LHCN-M2 (cell line): ENCODE data around the gene ATXN1L. TPM values are rescaled to one million over a fixed set of nuclear protein-coding genes. Genes with fewer than 3 reads are reported as not detected.
"Not testable (repeated sequence)": the region's sequence is repeated elsewhere in the genome, so short reads cannot be mapped to it uniquely, and the experiment has no call there.

Source experiments
- DNase-seq: peaks from one replicate; pipeline ENCODE4 v3.0.0-alpha.2; 2012; ENCODE audit warnings: low read depth
- total RNA-seq: library from RNA; depleted of rRNA; stranded (reverse); fragments of >200 nt; gene quantifications from 2 replicates; pipeline ENCODE4 v1.2.3, GENCODE V29; 2014

Gene ATXN1L
- total RNA-seq, 1 experiment from 2014 or later, result 11.5 TPM

GRCh38 chr16:71852561-71852960 is 6.8 kb downstream of the ATXN1L start:
- DNase-seq, result no peak

DNA sequence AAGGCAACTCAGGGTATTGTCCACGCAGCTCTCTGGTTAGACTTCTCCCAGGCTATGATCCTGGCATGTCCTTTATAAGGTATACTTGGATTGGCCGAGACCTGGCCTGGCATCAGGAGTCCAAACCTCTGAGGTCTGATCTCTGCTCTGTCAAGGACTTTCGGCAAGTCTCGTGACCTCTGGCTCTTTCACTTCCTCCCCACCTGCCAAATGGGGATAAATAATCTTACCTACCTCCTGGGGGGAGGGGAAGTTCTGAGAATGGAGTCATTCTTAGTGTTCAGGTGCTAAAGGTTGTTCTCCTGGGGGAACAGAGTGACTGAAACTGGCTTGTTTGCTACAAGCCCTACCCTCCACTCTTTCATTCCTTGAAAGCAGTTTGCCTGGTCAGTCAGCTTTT is 7.6 kb downstream of the ATXN1L start:
- no peak for DNase-seq

DNA sequence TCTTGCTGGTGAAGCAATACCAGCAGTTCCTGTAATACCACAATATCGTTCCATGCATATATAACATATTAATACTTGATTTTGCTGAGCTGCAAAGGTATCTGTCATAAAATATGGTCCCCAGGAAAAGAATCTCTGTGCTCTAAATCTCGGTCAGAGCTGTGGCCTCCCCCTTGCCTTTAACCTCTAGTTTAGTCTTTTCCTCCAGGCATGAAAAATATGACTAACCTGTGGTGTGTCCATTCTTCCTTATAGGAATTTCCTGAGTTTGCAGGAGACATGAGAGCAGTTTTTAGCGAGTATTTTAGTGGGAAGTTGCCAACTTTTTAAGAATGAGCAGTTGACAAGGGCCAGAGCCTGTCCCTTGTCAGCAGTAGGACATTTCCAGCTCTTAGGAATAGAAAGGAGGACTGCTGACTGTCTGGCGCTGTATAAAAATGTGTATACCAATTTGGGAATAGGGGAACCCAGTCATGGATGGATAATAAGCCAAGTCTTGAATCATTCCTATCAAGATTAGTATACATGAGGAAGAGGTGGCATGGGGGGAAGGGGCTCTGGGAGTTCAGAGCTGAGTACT is 8.7 kb downstream of the ATXN1L start:
- no peak for DNase-seq

DNA sequence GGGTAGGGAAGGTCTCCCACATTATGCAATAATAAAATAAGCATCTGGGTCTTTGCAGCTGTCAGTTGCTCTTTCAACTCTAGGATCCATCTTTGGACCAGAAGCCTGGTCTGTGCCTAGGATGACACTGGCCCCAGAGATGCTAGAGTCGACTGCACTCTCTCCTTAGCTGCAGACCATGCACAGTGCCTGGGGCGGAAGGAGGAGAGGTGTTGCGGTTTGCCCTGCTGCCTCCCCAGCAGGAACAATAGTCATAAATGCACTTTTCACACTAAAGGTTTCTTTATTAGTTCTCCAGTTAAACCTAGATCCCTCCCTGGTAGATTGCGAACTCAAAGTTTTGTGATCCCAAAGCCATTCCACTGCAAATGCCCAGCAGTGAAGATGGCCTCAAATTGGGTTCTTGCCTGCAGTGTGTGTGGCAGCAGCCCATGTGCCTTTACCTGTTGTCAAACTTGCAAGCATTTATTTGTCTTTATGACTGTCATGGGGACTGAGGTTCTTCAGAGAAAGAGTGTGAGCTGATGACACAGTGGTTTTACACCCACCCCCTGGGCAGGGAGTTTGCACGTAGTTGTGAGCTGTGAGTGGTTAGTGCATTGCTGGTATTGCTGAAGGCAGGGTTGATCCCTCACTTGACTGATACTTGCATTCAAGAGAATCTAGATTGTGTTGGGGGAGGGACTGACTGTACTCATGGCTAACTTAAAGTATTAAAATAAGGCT is 10.3 kb downstream of the ATXN1L start:
- DNase-seq, result no peak

GRCh38 chr16:71859762-71860521 is 14.2 kb downstream of the ATXN1L start:
- DNase-seq, result no peak

DNA sequence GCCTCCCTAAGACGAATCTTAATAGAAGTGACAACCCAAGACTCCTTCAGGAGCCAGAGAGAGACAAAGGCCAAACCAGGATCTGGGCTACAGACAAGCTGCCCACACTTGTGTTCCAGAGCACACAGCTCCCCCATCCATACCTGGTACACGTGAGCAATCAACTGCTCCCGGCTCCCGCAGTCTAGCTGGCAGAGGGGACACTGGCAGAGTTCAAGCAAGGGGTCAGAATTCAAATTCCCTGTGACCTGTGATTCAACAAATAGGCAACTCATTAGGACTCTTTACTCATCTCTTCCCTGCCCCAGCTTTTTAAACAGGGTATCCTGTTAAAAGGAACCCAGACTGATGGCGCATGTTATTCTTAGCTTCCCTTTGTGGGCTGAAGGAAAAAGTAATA is 18.2 kb downstream of the ATXN1L start:
- DNase-seq, result no peak

DNA sequence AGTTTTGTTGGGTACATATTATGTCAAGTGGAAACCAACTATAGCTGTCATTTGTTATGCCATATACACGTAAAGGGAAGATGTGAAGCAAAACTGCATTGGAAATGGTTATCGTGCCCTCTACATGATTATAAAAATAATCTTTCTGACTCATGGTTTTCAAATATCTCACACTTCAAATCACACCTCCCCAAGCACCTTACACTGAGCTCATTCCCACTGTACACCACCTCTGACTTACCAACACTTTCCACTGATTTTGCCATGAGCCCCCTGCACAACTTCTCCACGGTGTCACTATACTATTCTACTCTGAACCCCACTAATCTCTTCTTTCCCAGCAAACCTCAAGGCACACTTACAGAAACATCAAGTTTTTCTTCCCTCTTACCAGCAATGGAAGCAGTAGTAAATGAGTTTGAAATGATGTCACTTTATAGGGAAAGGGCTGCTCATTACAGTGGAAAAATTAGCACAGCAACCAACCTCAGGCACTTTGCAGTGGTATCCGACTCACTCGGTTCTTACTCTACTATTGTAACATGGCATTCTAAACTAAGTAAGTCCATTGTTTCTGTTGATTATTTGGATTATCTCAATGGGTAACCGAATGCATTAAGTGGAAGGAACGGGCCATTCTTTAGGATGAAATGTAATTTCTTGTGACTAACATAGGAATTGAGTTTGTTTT is 19.5 kb downstream of the ATXN1L start:
- no peak for DNase-seq

GRCh38 chr16:71867175-71867574 is 21.4 kb downstream of the ATXN1L start:
- DNase-seq, result not testable (repeated sequence)

- peak; percentile 44 for DNase-seq
Measured at GRCh38 chr16:71867939-71868338, 22.2 kb downstream of the ATXN1L start.

DNA sequence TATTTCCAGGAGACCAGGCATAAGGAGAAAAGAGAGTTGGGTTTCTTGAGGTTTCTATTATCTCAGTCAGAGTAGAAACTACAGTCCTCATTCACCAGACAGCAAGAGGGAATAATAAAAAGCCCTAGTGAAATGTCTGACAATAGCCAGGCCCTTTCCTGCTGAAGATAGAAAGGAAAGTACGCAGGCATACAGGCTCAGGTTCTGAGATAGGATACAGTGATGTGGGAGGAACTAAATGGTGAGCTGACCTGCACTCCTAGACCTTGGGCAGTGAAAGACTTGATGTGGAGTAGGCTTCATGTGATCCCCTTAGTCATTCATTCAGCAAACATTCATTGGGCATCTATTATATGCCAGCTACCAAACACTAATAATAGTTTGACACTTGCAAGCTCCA is 23.3 kb downstream of the ATXN1L start:
- DNase-seq, result no peak

DNA sequence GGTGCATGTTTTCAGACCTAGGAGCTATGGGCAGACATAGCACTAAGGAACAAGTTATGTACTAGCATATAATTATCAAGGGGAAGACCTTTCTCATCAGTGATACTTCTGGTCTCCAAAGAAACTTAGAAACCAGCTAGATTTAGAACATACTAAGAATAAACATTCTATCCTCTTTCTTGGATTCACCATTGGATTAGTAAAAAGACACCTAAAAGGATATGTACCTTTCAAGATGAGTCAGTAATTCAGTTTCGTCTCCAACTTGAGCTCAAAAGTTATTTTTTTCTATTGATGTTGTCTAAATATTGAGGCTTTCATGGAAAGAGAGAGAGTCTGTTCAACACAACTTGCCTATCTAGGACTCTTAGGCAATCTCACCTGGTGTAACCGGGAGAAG is 25.0 kb downstream of the ATXN1L start:
- no peak for DNase-seq

DNA sequence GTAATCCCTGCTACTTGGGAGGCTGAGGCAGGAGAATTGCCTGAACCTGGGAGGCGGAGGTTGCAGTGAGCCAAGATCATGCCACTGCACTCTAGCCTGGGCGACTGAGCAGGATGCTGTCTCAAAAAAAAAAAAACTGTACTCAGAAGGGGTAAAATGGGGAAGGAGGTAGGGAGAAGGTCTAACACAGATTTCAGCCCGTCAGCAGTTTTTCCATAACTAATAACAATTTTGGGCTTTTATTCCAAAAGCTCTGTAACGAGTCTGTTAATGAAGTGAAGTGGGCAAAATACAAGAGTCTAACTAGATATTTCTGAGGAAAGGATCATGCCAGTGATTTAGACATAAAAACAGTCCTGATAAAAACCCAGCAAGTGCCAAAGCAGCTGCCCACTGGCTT is 27.4 kb downstream of the ATXN1L start:
- no peak for DNase-seq

DNA sequence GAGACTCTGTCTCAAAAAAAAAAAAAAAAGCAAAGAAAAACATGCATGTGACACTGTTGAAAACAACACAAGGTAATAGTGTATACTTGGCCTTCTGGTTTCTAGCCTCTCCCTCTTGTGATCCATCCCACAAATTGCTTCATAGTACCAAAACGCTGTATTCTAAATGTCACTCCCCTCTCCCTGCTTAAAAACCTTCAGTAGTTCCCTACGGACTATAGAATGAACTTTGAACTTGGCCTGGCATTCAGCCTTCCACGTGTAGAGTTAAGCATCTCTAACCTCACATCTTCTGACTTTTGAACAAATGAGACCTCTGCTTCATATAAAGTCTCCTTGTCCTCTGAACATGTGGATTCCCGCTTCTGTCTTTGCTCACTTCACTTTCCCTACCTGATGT is 33.1 kb downstream of the ATXN1L start:
- no peak for DNase-seq

GRCh38 chr16:71880176-71880575 is 34.4 kb downstream of the ATXN1L start:
- no peak for DNase-seq

GRCh38 chr16:71882505-71883167 is 36.9 kb downstream of the ATXN1L start:
- DNase-seq, result peak; percentile 68

- no peak for DNase-seq
Measured at GRCh38 chr16:71883168-71883848, 37.5 kb downstream of the ATXN1L start.

DNA sequence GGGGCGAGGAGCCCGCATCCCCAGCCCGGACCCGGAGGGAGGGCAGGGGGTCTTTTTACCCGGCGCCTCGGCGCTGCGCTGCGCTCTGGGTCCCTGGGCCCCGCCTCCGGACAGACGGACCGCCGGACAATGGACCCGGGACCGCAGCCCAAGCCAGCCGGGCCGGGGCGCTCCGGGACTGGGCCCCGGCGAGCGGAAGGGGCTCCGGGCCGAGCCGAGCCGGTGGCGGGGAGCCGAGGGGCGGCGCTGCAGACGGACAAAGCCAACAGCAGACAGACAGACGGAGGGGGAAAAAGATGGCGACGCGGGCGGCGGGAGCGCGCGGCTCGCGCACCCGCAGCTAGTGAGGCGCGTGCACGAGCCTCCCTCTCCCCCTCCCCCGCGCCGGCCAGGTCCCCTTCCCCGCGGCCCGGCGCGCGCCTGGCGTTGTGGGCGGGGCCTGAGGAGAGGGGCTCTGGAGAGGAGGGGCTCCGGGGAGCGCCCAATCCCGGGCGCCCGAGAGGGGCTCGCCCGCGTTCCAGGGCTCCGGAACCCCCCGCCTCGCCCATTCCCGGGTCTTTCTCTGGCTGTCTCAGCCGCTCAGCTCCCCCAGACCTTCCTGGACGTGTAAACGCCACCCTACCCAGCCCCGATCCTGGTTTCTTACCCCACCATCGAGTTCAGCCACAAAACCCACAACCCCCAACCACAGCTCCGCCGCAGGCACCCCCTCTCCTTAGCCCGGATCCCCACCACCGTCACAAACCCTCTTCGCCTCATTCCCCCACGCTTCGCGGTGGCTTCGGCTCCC is 38.3 kb downstream of the ATXN1L start, which contains the start of gene ZNF821:
Gene ZNF821 (minus strand): TSS at position 334 of the 790 bp plus-strand sequence. CDS start 4,236 bp downstream, outside the sequence.
- peak; percentile 65 for DNase-seq

DNA sequence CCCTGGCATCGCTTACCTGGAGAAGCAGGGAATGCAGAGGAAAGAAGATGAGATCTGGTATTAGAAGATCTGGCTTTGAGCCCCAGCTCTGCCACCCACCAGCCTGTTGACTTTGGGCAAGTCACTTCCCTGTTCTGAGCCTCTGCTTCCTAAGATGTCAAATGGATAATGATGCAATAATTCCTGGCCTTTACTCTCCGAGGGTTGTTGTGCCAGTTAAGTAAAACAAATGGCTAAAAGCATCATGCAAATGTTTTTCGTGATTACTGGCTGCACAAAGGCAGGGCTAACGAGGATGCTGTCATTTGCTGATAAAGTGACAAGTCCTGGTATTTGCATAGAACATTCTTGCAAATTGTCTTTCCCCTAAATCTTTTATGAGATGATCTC is 39.5 kb downstream of the ATXN1L start:
- DNase-seq, result no peak

DNA sequence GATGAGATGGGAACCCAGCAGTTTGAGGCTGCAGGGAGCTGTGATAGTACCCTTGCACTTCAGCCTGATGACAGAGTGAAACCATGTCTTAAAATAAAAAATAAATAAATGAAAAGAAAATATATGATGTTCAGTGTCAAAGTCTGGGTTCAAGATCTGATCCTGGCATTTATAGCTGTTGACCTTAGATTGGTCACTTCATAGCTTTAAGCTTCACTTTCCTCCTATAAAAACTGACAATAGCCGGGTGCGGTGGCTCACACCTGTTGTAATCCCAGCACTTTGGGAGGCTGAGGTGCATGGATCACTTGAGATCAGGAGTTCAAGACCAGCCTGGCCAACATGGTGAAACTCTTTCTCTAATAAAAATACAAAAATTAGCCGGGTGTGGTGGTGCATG is 43.4 kb downstream of the ATXN1L start:
- DNase-seq, result no peak

- DNase-seq, result no peak
Measured at GRCh38 chr16:71893888-71894228, 48.1 kb downstream of the ATXN1L start.
